ENCODE results near the gene MSH5. TPM values are rescaled to one million over a fixed set of nuclear protein-coding genes. Genes with fewer than 3 reads are reported as not detected.

The MSH5 gene
- polyA plus RNA-seq, 1 donor (not counting 4 experiments of a cell fraction or from before 2014, with no cell fraction given) = 14.8 TPM

DNA sequence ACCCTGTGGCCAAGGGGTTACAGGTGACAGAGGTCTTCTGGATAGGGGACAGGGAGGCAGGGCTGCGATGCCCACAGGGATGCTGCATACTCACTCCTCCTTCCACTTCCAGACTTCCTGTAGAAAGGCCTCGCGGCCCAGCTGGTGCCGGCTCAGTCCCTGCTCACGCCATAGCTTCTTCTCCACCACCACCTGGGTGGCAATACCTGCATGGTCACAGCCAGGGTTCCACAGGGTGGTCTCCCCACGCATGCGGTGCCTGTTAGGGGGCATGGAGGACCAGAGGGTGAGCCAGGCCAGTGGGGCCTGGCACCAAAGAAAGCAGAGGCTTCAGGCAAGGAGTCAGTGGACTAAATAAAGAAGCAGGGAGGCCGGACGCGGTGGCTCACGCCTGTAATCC lies 45.7 kb downstream of the MSH5 start:
- Histone ChIP-seq H3K79me2 (ENCODE audit: control insufficient read depth, insufficient read depth, low read length) (peaks cover 4% of the 10 kb centered on the region), H4K20me1 (ENCODE audit: control insufficient read depth, extremely low read depth, insufficient read depth, low read length) (no peaks in the 10 kb centered on the region), H3K36me3 (ENCODE audit: control insufficient read depth in 2 of 2, extremely low read depth in 1 of 2, insufficient read depth in 2 of 2, low read length in 2 of 2) (peaks cover 32 to 41% of the 10 kb centered on the region in 2 experiments), H3K9ac (ENCODE audit: control insufficient read depth, extremely low read depth, insufficient read depth, low read length) (no peak overlapping the region), H3K27me3 (ENCODE audit: control insufficient read depth, extremely low read depth, insufficient read depth, low read length) (no peaks in the 10 kb centered on the region), H3K9me3 (ENCODE audit: control insufficient read depth, low read depth, low read length) (no peaks in the 10 kb centered on the region), H3K9me1 (ENCODE audit: control insufficient read depth, extremely low read depth, insufficient read depth, low read length) (no peaks in the 10 kb centered on the region), H2AFZ (ENCODE audit: control insufficient read depth, low read length) (no peak overlapping the region), H3K4me1 (ENCODE audit: control insufficient read depth, extremely low read depth, insufficient read depth, low read length) (no peaks in the 10 kb centered on the region), H3K4me3 (ENCODE audit: control insufficient read depth in 2 of 3, extremely low read depth in 1 of 3, insufficient read depth in 2 of 3, low read depth in 1 of 3, low read length in 3 of 3) (no peak overlapping the region), H3K27ac (ENCODE audit: control insufficient read depth, insufficient read depth, low read length) (no peak overlapping the region), H3K4me2 (ENCODE audit: control insufficient read depth, extremely low read depth, insufficient read depth, low read depth, low read length) (no peak overlapping the region)
- dilution Hi-C loops (cut with MboI; ENCODE audit: extremely low pct_ligation_motif_present, low sequenced_read_pairs) = no loop called here
- DNase-seq (ENCODE audit: low read depth, low spot score) = no peak
- no peak for FAIRE-seq
- TF ChIP-seq, protein P1, sequence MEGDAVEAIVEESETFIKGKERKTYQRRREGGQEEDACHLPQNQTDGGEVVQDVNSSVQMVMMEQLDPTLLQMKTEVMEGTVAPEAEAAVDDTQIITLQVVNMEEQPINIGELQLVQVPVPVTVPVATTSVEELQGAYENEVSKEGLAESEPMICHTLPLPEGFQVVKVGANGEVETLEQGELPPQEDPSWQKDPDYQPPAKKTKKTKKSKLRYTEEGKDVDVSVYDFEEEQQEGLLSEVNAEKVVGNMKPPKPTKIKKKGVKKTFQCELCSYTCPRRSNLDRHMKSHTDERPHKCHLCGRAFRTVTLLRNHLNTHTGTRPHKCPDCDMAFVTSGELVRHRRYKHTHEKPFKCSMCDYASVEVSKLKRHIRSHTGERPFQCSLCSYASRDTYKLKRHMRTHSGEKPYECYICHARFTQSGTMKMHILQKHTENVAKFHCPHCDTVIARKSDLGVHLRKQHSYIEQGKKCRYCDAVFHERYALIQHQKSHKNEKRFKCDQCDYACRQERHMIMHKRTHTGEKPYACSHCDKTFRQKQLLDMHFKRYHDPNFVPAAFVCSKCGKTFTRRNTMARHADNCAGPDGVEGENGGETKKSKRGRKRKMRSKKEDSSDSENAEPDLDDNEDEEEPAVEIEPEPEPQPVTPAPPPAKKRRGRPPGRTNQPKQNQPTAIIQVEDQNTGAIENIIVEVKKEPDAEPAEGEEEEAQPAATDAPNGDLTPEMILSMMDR (optimal IDR thresholded peaks at IDR 0.05 in 1 of 3, IDR thresholded peaks at IDR 0.05 in 1 of 3, conservative IDR thresholded peaks at IDR 0.05 in 1 of 3; ENCODE audit: extremely low read depth in 1 of 3, insufficient read depth in 2 of 3, low read length in 3 of 3) = no peak
- no peak for TF ChIP-seq EZH2 (IDR thresholded peaks at IDR 0.05; ENCODE audit: low read length)

DNA sequence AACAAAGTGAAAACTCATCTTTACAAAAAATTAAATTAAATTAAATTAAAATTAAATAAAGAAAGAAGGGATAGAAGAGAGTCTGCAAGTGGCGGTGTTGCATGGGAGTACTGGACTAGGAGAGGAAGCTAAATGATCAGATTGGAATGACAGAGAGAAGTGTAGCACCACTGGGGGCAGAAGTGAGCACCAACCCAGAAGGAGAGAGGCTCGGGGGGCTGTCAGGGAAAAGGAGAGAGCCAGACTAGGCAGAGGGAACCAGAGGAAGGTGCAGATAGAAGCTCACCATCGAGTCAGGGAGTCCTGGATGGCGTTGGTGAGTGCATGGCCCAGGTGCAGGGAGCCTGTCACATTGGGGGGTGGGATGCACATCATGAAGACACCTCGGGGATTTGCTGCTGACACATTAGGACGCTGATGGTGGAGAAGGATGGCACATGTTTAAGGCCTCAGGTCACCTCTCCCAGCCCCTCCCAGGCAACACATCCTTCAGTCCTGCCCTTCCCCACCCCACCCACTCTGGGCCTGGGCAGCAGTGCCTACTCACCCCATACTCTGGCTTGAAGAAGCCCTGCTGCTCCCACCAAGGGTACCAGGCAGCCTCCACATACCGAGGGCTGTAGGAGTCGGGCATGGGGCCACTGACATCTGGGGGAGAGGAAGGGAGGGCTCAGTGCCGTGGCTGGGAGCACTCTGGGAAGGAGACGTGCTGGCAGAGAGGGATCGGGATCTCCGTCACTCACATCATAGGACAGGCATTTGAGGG lies 51.7 kb downstream of the MSH5 start:
- no peaks in the 10 kb centered on the region for H3K9me1 ChIP-seq (ENCODE audit: control insufficient read depth, extremely low read depth, insufficient read depth, low read length)
- peaks cover 10 to 31% of the 10 kb centered on the region in 2 experiments for H3K36me3 ChIP-seq (ENCODE audit: control insufficient read depth in 2 of 2, extremely low read depth in 1 of 2, insufficient read depth in 2 of 2, low read length in 2 of 2)
- no peak overlapping the region for H3K27ac ChIP-seq (ENCODE audit: control insufficient read depth, insufficient read depth, low read length)
- no peak overlapping the region for H2AFZ ChIP-seq (ENCODE audit: control insufficient read depth, low read length)
- DNase-seq (ENCODE audit: low read depth, low spot score) (no peak), FAIRE-seq (no peak)
- no peak overlapping the region for H3K4me3 ChIP-seq (ENCODE audit: control insufficient read depth in 2 of 3, extremely low read depth in 1 of 3, insufficient read depth in 2 of 3, low read depth in 1 of 3, low read length in 3 of 3)
- no peak overlapping the region for H3K9ac ChIP-seq (ENCODE audit: control insufficient read depth, extremely low read depth, insufficient read depth, low read length)
- H3K4me2 ChIP-seq (ENCODE audit: control insufficient read depth, extremely low read depth, insufficient read depth, low read depth, low read length) = no peak overlapping the region
- no peaks in the 10 kb centered on the region for H3K27me3 ChIP-seq (ENCODE audit: control insufficient read depth, extremely low read depth, insufficient read depth, low read length)
- H3K9me3 ChIP-seq (ENCODE audit: control insufficient read depth, low read depth, low read length) = no peaks in the 10 kb centered on the region
- peaks cover 23% of the 10 kb centered on the region for H3K4me1 ChIP-seq (ENCODE audit: control insufficient read depth, extremely low read depth, insufficient read depth, low read length)
- dilution Hi-C loops (cut with MboI; ENCODE audit: extremely low pct_ligation_motif_present, low sequenced_read_pairs) = no loop called here
- H3K79me2 ChIP-seq (ENCODE audit: control insufficient read depth, insufficient read depth, low read length) = peaks cover 38% of the 10 kb centered on the region
- H4K20me1 ChIP-seq (ENCODE audit: control insufficient read depth, extremely low read depth, insufficient read depth, low read length) = no peaks in the 10 kb centered on the region
- no peak for TF ChIP-seq EZH2 (IDR thresholded peaks at IDR 0.05; ENCODE audit: low read length)
- TF ChIP-seq, protein P1 (optimal IDR thresholded peaks at IDR 0.05 in 1 of 3, IDR thresholded peaks at IDR 0.05 in 1 of 3, conservative IDR thresholded peaks at IDR 0.05 in 1 of 3; ENCODE audit: extremely low read depth in 1 of 3, insufficient read depth in 2 of 3, low read length in 3 of 3) = peak; percentile 64 to 69 (median 67)

Measured in keratinocyte (primary cell).